Right cardiac atrium (tissue), 5 donors: ENCODE results near the gene LRFN3. TPM values are rescaled to one million over a fixed set of nuclear protein-coding genes. Genes with fewer than 3 reads are reported as not detected.
"Not testable (repeated sequence)": the region's sequence is repeated elsewhere in the genome, so short reads cannot be mapped to it uniquely, and the experiment has no call there.

Experiments used
- ATAC-seq, 2 donors: fragments of 200-7000 bp; cut with Tn5 transposase; one replicate each; pipeline versions ENCODE4 v1.8.0 to v1.9.1; 2020; ENCODE audit warnings: moderate library complexity in 2 of 2, mild to moderate bottlenecking in 1 of 2
- DNase-seq, 3 donors: peaks; one replicate each; pipeline ENCODE4 v3.0.0-alpha.2; 2020
- H3K27ac ChIP-seq: one replicate; pipeline ENCODE4 v1.5.1; 2013; ENCODE audit warnings: mild to moderate bottlenecking, low read length, control low read depth, moderate library complexity
- H3K27me3 ChIP-seq: one replicate; pipeline ENCODE4 v1.6.1; 2013; ENCODE audit not compliant: control insufficient read depth, insufficient read depth
- H3K4me1 ChIP-seq: one replicate; pipeline ENCODE4 v1.6.1; 2013; ENCODE audit warnings: low read length; ENCODE audit not compliant: control insufficient read depth, insufficient read depth
- H3K4me3 ChIP-seq: one replicate; pipeline ENCODE4 v1.5.1; 2013; ENCODE audit warnings: low read length, control low read depth
- H3K9me3 ChIP-seq: one replicate; pipeline ENCODE4 v1.6.1; 2013; ENCODE audit warnings: low read length; ENCODE audit not compliant: control insufficient read depth
- WGBS: extraction: QIAGEN DNeasy Blood & Tissue Kit; methylation state at CpG from one replicate; pipeline ENCODE4 v1.1.7; 2013; 5-methylcytosine and 5-hydroxymethylcytosine counted together
- intact Hi-C, 4 donors: fragments of 100-400 bp; cut with DNase I; formaldehyde crosslinking; loops; one replicate each; pipeline versions ENCODE4 v1.11.0 to v1.14.0; 2022 to 2023
- polyA plus RNA-seq: library from polyadenylated mRNA; stranded (reverse); fragments of 200-250 nt; gene quantifications from one replicate; pipeline ENCODE4 v1.2.3, GENCODE V29; 2013
- total RNA-seq, 4 donors: library from RNA; stranded (reverse); fragmentation: NEBNext Ultra II Directional; extraction: Animal tissue kit (Norgen Biotek cat#: 25700); gene quantifications; one replicate each; pipeline ENCODE4 v1.2.1, GENCODE V29; 2021
- donor health status: healthy with polysubstance abuse.
- donor health status: DM: no; HTN: yes; CAD: no.
- donor health status: DM: no; HTN: no; CAD: no.
- donor health status: DM: no; HTN: yes; CAD: no; lungs with severe emphysema.
- donor health status: DM: yes; HTN: yes; CAD: no.

Gene LRFN3
- total and polyA plus RNA-seq, 5 donors, result 8.2 to 10.8 (median 8.4) TPM

- Histone ChIP-seq H3K4me3 (no peak overlapping the region), H3K27me3 (no peaks in the 10 kb centered on the region), H3K4me1 (no peaks in the 10 kb centered on the region), H3K27ac (no peak overlapping the region), H3K9me3 (no peaks in the 10 kb centered on the region)
- ATAC-seq (no peak), DNase-seq (peak in 1 of 3 donors; percentile 66)
- WGBS, result 33% methylated on average over 12 of the region's 12 CpGs
- intact Hi-C loops, result no loop called here
Observed at GRCh38 chr19:35907377-35907745, 28.8 kb upstream of the LRFN3 start.

GRCh38 chr19:35908010-35908441 lies 28.1 kb upstream of the LRFN3 start, which contains the start of gene TYROBP:
TSS of gene TYROBP (minus strand) at chr19:35908295. CDS start at chr19:35908228, 67 bp downstream.
- intact Hi-C loops, result no loop called here
- H3K4me1 ChIP-seq, result no peaks in the 10 kb centered on the region
- H3K9me3 ChIP-seq, result no peaks in the 10 kb centered on the region
- 54% methylated on average over 9 of the region's 9 CpGs for WGBS
- no peak within 1 kb of the TSS for H3K4me3 ChIP-seq
- peak within 1 kb of the TSS; percentile 19 for H3K27ac ChIP-seq
- DNase-seq, result peak in 2 of 3 donors; percentile 77 to 79
- ATAC-seq, result peak; percentile 27 to 38
- no peaks in the 10 kb centered on the region for H3K27me3 ChIP-seq

- WGBS, result 73% methylated on average over 10 of the region's 10 CpGs
- DNase-seq, result peak; percentile 75 to 90 (median 88)
- intact Hi-C loops, result no loop called here
- H3K4me1 ChIP-seq, result no peaks in the 10 kb centered on the region
- H3K27ac ChIP-seq, result peak overlapping the region; percentile 19
- ATAC-seq, result peak; percentile 75 to 80
- no peaks in the 10 kb centered on the region for H3K9me3 ChIP-seq
- no peaks in the 10 kb centered on the region for H3K27me3 ChIP-seq
- H3K4me3 ChIP-seq, result no peak overlapping the region
Observed at GRCh38 chr19:35908973-35909683, 27.0 kb upstream of the LRFN3 start.

GRCh38 chr19:35909684-35910035 lies 26.5 kb upstream of the LRFN3 start:
- DNase-seq, result no peak
- ATAC-seq, result no peak
- H3K4me3 ChIP-seq, result no peak overlapping the region
- H3K27ac ChIP-seq, result no peak overlapping the region
- H3K4me1 ChIP-seq, result no peaks in the 10 kb centered on the region
- 70% methylated on average over 6 of the region's 6 CpGs for WGBS
- no peaks in the 10 kb centered on the region for H3K9me3 ChIP-seq
- intact Hi-C loops, result no loop called here
- no peaks in the 10 kb centered on the region for H3K27me3 ChIP-seq

- H3K27ac ChIP-seq, H3K4me1 ChIP-seq, intact Hi-C loops, H3K27me3 ChIP-seq, H3K9me3 ChIP-seq, ATAC-seq, H3K4me3 ChIP-seq: not testable (repeated sequence)
- DNase-seq, result peak in 1 of 3 donors; percentile 18
- WGBS, result 91% methylated on average over 14 of the region's 14 CpGs
Observed at GRCh38 chr19:35910355-35910754, 25.8 kb upstream of the LRFN3 start.

GRCh38 chr19:35911173-35911572 lies 25.0 kb upstream of the LRFN3 start:
- WGBS, result 27% methylated on average over 3 of the region's 3 CpGs
- H3K4me3 ChIP-seq, result no peak overlapping the region
- no peaks in the 10 kb centered on the region for H3K27me3 ChIP-seq
- H3K4me1 ChIP-seq, result no peaks in the 10 kb centered on the region
- no peak for ATAC-seq
- H3K9me3 ChIP-seq, result no peaks in the 10 kb centered on the region
- intact Hi-C loops, result no loop called here
- no peak overlapping the region for H3K27ac ChIP-seq
- peak in 1 of 3 donors; percentile 9 for DNase-seq

- DNase-seq (peak in 1 of 3 donors; percentile 36), ATAC-seq (no peak)
- Histone ChIP-seq H3K4me3 (no peak overlapping the region), H3K27me3 (no peaks in the 10 kb centered on the region), H3K27ac (no peak overlapping the region), H3K4me1 (no peaks in the 10 kb centered on the region), H3K9me3 (no peaks in the 10 kb centered on the region)
- 64% methylated on average over 5 of the region's 5 CpGs for WGBS
- intact Hi-C loops, result no loop called here
Observed at GRCh38 chr19:35911790-35912189, 24.4 kb upstream of the LRFN3 start.

GRCh38 chr19:35913589-35913988 lies 22.6 kb upstream of the LRFN3 start:
- WGBS, result 56% methylated on average over 7 of the region's 7 CpGs
- Histone ChIP-seq H3K9me3 (no peaks in the 10 kb centered on the region), H3K27ac (no peak overlapping the region), H3K27me3 (no peaks in the 10 kb centered on the region), H3K4me3 (no peak overlapping the region), H3K4me1 (no peaks in the 10 kb centered on the region)
- intact Hi-C loops, result no loop called here
- ATAC-seq (no peak), DNase-seq (peak in 1 of 3 donors; percentile 0)

GRCh38 chr19:35915443-35915842 lies 20.7 kb upstream of the LRFN3 start:
- WGBS, result 64% methylated on average over 3 of the region's 3 CpGs
- intact Hi-C loops, result no loop called here
- H3K4me3 ChIP-seq, result no peak overlapping the region
- DNase-seq (no peak), ATAC-seq (no peak)
- no peak overlapping the region for H3K27ac ChIP-seq
- no peaks in the 10 kb centered on the region for H3K27me3 ChIP-seq
- H3K9me3 ChIP-seq, result no peaks in the 10 kb centered on the region
- H3K4me1 ChIP-seq, result no peaks in the 10 kb centered on the region

GRCh38 chr19:35919306-35919705 lies 16.9 kb upstream of the LRFN3 start:
- no peaks in the 10 kb centered on the region for H3K9me3 ChIP-seq
- ATAC-seq (no peak), DNase-seq (peak in 1 of 3 donors; percentile 2)
- H3K27me3 ChIP-seq, result no peaks in the 10 kb centered on the region
- no peak overlapping the region for H3K27ac ChIP-seq
- H3K4me1 ChIP-seq, result no peaks in the 10 kb centered on the region
- 90% methylated on average over 11 of the region's 11 CpGs for WGBS
- intact Hi-C loops, result no loop called here
- no peak overlapping the region for H3K4me3 ChIP-seq

GRCh38 chr19:35921012-35921411 lies 15.2 kb upstream of the LRFN3 start:
- no peak overlapping the region for H3K4me3 ChIP-seq
- intact Hi-C loops, result no loop called here
- no peak overlapping the region for H3K27ac ChIP-seq
- DNase-seq (no peak), ATAC-seq (no peak)
- no peaks in the 10 kb centered on the region for H3K27me3 ChIP-seq
- WGBS, result 85% methylated on average over 6 of the region's 6 CpGs
- H3K4me1 ChIP-seq, result no peaks in the 10 kb centered on the region
- no peaks in the 10 kb centered on the region for H3K9me3 ChIP-seq

GRCh38 chr19:35925501-35925900 lies 10.7 kb upstream of the LRFN3 start:
- Histone ChIP-seq H3K27me3 (no peaks in the 10 kb centered on the region), H3K4me3 (no peak overlapping the region), H3K4me1 (no peaks in the 10 kb centered on the region), H3K9me3 (no peaks in the 10 kb centered on the region), H3K27ac (no peak overlapping the region)
- intact Hi-C loops, result no loop called here
- no peak for ATAC-seq
- no peak for DNase-seq
- WGBS, result 89% methylated on average over 3 of the region's 3 CpGs
